CD4-positive, alpha-beta T cell treated with Interferon alpha-2 for 1 hour (primary cell): ENCODE results near the gene ING3.
"Not testable (repeated sequence)": the region's sequence is repeated elsewhere in the genome, so short reads cannot be mapped to it uniquely, and the experiment has no call there.

ENCODE experiments used
- DNase-seq, 2 donors: peaks; one replicate each; pipeline ENCODE4 v3.0.0-alpha.2; 2020 to 2022

ING3 gene

DNA sequence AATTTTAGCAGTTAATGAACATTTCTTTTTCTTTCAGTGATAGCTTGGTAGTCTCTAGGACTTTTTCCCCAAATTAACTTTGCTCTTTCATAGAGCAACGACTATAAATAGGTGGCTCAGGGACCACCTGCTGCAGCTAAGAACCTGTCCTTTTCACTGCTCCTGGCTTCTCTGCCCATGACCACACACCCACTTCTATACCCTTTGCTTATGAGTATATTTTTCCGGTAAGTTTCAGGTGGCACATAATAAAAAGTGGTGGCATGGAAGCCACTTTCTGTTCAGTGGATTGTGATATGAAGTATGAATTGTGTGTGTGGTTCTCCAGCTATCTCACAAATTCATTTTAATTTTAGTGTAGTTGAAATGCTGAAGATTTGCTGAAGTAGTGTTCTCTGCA, 1.2 kb downstream of the ING3 start:
- peak in 1 of 2 donors; percentile 13 for DNase-seq

DNA sequence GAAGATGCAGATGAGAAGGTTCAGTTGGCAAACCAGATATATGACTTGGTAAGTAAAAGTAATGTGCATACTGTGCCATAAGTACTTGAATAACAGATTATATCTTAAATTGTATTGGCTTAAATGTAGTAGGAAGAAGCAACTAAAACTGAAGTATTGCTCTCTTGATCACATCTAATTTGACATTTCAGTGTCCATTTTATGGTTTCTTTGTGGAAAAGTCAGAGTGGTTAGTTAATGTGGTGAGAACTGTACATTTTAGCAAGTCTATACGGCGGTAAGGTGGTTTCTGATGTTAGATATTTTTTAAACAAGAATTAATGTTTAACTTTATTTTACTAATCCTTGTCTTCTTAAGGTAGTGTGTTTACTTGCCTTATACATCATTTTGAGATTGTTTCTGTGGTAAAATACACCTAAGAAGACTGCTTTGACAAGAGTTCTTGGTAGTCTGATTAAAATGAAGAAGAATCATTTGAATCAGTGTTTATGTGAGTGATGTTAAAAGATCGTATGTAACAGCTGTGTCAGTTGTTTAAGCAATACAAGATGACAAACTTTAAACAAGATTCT, 5.1 kb downstream of the ING3 start:
- no peak for DNase-seq

GRCh38 chr7:120959929-120960484, 9.4 kb downstream of the ING3 start:
- DNase-seq, result no peak

DNA sequence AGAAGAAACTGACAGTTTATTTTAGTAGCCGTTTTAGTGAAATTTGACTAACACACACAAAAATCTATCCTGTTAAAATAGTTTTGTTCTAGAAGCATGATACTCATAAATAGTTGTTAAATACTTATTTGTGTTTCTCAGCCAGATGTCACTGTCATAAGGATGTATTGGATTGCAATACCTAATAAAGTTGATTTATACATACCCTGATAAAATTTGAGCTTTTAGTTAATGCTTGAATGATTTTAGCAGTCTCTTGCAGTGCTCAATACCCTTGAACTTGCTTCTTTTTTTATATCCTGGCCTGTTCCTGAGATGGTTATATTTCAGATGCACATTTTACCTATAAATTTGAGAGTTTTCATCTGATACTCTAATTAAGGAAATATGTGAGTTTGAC, 10.1 kb downstream of the ING3 start:
- no peak for DNase-seq

DNA sequence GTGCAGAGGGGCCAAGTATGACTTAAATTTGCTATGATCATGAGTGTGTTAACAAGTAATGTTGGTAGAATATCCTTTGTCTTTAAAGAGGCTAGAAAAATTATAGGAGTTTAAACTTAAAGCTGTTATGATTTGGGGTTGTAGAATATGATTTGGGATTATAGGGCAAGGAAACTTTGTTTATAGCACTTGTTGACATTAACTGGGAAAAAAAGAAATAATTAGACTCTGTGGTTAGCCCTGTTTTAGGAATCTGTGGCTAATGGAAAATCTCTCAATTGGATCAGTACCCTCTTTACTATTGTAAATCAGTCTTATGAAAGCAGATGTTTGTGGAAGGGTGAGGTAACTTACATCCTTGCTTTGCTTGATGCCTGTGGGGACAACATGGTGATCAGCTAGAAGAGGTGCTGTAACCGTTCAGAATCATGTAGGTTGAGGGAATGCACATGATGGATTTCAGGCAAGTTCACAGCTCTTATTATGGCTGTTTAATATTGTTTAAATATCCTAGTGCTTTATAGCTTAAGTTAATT, 11.1 kb downstream of the ING3 start:
- DNase-seq, result no peak

GRCh38 chr7:120964088-120964487, 13.5 kb downstream of the ING3 start:
- DNase-seq, result no peak

- DNase-seq, result no peak
Measured at GRCh38 chr7:120966961-120967360, 16.4 kb downstream of the ING3 start.

DNA sequence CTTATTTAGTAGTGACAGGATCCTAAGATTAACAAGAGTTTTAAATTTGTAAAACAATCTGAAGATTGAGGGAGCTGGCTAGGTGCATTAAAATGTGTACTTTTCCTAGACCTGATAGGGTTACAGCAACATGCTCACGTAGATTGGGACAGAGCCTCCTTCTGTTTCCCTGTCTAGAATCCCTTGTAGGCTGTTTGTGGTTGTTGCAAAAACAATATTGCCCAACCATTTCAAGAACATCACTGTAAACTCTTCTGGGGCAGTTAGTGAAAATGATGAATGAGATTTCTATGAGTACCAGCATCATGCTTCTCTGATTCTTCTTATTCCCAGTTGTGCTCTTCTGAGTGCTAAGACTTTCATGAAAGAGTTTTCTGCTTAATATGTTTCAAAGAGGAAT, 23.3 kb downstream of the ING3 start:
- no peak for DNase-seq

- DNase-seq, result no peak
Measured at GRCh38 chr7:120979765-120980499, 29.4 kb downstream of the ING3 start.

DNA sequence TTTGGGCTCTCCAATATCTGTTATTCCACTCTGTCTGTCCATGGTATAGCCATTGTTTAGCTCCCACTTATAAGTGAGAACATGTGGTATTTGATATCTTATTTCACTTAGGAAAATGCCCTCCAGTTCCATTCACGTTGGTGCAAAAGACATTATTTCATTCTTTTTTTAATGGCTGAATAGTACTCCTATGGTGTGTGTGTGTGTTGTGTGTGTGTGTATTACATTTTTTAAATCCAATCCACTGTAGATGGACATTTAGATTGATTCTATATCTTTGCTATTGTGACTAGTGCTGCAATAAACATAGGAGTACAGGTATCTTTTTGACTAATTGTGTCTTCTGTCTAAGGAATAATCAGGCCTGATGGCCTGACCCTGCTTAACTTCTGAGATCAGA, 30.5 kb downstream of the ING3 start:
- no peak for DNase-seq

- DNase-seq, result no peak
Measured at GRCh38 chr7:120981888-120982615, 31.5 kb downstream of the ING3 start.

- not testable (repeated sequence) for DNase-seq
Measured at GRCh38 chr7:120983592-120983991, 33.0 kb downstream of the ING3 start.

DNA sequence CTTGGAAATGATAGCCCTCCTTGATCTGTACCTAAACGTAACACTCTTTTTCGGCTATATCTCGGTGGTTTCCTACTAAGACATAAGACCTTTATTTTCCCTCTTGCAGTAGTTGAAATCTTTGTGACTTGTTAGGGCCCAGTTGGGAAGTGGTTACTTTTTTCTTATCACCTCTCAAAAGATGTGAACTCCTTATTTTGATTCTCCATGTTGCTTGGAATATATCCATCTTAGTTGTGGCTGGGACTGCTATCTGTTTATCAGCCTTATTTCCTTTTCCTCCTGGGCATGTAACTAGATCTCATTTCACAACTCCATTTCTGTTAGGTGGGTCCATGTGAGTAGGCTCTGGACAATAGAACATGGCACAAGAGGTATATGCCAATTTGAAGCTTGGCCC, 33.8 kb downstream of the ING3 start:
- no peak for DNase-seq

- DNase-seq, result no peak
Measured at GRCh38 chr7:120985130-120985758, 34.7 kb downstream of the ING3 start.

DNA sequence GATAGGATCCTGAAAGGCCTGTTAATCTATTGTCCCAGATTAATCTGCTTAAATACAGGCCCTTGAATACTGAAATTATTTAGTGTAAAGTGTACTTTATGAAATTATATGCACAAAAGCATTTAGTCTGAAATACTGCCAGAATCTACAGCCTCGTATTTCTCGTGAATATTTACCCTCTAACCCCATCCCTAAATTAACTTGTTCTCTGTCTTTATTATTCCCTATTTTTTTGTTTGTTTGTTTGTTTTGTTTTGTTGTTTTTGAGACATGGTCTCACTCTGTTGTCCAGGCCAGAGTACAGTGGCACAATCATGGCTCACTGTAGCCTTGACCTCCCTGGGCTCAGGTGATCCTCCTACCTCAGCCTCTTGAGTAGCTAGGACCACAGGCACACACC, 35.3 kb downstream of the ING3 start:
- no peak for DNase-seq

DNA sequence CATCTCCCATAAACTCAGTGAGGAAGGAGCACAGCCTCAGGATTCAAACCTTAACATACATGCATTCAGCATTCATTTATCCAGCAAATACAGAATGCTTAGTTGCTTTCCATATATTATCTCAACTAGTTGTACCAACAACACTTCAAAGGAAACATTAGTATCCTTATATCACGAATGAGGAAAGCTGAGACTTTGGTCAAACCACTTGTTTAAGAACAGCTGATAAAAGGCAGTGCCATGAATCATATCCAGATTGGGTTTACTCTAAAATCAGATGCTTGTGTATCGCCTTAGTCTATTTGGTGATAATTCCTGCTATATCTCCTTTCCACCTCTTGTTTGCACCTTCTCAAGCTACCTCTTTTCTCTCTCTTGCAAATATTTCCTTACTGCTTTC, 36.1 kb downstream of the ING3 start:
- no peak for DNase-seq

- no peak for DNase-seq
Measured at GRCh38 chr7:120987280-120987679, 36.7 kb downstream of the ING3 start.

DNA sequence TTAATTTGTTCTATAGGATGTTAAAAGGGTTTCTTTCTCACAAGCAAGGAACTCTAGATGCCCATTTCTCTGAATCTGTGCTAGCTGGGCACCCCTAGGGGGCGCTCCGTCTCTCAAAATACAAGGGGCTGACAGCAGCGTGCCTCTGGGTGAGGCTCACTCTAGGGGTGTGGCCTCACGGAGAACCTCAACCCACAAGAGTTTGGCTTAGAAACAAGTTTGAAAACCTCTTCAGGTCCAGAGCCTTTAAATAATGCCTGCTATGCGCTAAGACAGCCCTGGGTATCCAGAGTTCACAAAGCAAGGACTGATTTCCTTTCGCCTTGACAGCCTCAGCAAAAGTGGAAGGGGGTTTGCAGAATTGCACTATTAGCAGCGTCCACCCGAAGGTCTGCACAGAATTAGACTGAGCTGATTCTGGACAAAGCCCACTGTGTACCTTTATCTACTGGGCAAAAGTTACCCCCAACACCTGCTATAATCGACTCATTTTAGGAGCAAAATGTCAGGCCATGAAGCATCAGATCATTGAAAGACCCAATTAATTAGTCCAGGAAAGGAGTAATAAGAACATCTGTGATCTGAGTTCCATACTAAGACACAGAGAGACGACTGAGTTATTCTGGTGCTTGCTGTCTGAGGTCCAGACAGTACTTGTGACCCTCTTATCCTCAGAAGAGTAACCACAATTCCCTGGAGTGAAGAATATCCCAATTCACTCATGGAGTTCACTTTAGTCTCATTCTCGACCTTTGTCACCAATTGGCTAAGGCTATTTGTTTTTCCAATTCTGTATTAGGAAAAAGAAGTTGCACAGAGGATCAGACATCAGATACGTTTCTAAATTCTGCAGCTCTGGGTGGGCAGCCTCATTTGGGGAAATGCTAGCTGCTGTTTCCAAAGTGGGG, 37.4 kb downstream of the ING3 start:
- peak; percentile 87 to 88 for DNase-seq

DNA sequence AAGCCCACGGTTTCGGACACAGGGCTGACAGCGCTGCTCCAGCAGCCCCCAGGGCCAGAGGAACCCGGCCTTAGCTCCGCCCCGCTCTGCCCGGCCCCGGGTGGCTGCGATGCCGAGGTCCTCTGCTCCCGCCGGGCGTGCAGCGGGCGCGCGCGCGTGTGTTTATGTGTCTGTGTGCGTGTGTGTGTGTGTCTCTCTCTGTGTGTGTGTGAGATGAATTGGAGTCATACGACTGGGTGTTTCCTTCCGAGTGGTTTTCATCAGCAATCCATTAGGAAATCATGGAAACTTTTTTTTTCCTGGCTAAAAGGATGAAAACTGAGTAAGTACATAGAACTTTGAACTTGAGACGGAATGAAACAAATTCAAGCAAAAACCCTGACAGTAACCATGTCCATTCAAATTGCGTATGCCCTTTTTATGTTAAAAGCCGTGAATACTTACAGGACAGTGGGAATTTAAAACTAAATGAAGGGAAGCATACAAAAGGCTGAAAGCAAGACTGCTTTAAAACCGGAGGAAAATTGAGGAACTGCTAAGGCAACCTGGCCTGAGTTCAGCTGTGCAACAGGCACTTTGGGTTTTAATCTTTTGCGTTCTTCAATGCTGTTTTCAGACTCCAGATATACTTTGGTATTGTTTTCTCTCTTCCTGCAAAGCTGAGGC, 38.1 kb downstream of the ING3 start, which contains the start of gene CPED1:
Gene CPED1 (plus strand): TSS at position 121 of the 666 bp plus-strand sequence. CDS start 911 bp downstream, outside the sequence.
- peak; percentile 16 to 33 for DNase-seq

GRCh38 chr7:120989257-120990220, 39.0 kb downstream of the ING3 start:
- no peak for DNase-seq
